ENCODE data around the gene XRN2. TPM values are rescaled to one million over a fixed set of nuclear protein-coding genes. Genes with fewer than 3 reads are reported as not detected.

The XRN2 gene
- total RNA-seq, 4 donors from 2014 or later: 56.7 to 81.4 (median 73.0) TPM

DNA sequence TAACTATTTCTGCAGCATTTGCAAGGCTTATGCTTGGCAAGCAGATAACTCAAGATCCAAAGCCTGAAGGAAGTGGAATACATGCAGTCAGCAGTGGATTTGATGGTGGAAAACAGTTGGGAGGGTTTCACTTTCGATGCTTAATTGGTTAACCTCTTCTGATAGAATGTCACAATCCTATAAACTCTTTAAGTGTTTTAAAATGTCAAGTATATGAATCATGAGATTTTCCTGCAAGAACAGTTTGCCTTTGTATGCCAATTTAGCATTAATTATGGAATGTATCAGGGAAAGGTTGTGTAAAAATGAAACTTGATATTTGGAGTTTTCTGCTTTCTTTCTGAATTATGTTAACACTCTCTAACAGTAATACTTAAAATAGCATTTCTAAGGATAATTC, 57.6 kb downstream of the XRN2 start:
- TF ChIP-seq, protein P1, sequence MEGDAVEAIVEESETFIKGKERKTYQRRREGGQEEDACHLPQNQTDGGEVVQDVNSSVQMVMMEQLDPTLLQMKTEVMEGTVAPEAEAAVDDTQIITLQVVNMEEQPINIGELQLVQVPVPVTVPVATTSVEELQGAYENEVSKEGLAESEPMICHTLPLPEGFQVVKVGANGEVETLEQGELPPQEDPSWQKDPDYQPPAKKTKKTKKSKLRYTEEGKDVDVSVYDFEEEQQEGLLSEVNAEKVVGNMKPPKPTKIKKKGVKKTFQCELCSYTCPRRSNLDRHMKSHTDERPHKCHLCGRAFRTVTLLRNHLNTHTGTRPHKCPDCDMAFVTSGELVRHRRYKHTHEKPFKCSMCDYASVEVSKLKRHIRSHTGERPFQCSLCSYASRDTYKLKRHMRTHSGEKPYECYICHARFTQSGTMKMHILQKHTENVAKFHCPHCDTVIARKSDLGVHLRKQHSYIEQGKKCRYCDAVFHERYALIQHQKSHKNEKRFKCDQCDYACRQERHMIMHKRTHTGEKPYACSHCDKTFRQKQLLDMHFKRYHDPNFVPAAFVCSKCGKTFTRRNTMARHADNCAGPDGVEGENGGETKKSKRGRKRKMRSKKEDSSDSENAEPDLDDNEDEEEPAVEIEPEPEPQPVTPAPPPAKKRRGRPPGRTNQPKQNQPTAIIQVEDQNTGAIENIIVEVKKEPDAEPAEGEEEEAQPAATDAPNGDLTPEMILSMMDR (IDR thresholded peaks at IDR 0.05; ENCODE audit: low read depth): no peak

DNA sequence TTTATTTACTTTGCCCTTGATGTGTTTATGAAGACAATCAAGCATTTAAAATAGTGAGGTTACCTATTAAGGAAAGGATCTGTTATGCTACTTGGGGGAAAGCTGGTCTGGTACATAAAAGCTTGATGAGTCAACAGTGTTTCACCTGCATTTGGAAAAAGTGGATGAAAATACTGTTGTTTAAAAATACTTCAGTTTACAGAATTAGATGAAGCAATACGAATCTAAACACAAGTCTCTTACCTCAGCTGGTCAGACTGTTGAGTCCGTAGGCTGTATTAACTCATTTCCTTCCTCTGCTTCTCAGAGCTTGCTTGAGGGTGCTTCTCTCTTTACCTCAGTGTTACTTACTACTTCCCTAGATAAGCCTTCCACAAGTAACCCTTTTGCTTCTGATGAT, 58.1 kb downstream of the XRN2 start:
- TF ChIP-seq, protein P1 (IDR thresholded peaks at IDR 0.05; ENCODE audit: low read depth): no peak

DNA sequence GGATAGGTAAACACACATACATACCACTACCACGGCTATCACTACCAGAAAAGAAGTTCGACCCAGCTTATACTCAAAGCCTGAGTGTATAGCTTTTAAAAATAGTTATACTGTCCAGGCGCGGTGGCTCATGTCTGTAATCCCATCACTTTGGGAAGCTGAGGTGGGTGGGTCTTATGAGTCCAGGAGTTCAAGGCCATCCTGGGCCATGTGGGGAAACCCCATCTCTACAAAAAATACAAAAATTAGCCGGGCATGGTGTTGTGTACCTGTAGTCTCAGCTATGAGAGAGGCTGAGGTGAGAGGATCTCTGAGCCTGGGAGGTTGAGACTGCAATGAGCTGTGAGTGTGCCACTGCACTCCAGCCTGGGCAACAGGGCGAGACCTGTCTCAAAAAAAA, 61.3 kb downstream of the XRN2 start:
- TF ChIP-seq, protein P1 (IDR thresholded peaks at IDR 0.05; ENCODE audit: low read depth): no peak

DNA sequence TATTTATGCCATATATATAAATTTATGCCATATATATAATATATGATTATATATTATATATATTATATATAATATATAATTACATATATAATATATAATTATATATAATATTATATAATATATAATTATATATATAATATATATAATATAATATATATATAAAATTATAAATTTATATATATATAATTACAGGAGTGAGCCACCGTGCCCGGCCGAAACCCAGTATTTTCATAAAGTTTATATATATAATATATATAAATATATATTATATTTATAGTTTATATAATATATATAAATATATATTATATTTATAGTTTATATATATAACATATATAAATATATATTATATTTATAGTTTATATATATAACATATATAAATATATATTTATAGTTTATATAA, 62.6 kb downstream of the XRN2 start:
- TF ChIP-seq, protein P1 (IDR thresholded peaks at IDR 0.05; ENCODE audit: low read depth): no peak

DNA sequence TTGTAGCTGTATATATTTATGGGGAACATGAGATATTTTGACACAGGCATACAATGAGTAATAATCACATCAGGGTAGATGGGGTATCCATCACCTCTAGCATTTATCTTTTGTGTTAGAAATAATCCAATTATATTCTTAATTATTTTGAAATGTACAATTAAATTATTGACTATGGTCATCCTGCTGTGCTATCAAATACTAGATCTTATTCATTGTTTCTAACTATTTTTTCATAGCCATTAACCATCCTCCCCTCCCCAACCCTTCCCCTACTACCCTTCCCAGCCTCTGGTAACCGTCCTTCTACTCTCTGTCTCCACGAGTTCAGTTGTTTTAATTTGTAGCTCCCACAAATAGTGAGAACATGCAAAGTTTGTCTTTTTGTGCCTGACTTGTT, 65.7 kb downstream of the XRN2 start:
- TF ChIP-seq, protein P1 (IDR thresholded peaks at IDR 0.05; ENCODE audit: low read depth): no peak

DNA sequence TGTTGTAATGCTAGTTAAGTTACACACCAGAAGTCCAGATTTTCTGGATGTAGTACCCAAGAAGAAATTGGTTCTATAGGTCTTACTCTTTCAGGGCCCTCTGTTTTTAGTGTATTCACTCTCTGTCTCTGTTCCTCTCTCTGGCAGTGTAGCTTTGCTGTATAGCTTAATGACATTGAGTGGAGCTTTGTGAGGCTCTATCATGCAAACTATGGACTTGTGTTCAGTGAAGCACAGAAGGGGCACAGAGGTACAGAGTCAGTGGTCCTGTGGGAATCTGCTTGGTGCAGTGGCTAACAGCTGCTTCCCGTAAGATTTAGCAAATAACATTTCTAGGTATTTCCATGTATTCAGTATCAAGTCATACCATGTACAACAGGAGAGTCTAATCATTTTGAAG, 68.1 kb downstream of the XRN2 start:
- TF ChIP-seq, protein P1 (IDR thresholded peaks at IDR 0.05; ENCODE audit: low read depth): no peak

DNA sequence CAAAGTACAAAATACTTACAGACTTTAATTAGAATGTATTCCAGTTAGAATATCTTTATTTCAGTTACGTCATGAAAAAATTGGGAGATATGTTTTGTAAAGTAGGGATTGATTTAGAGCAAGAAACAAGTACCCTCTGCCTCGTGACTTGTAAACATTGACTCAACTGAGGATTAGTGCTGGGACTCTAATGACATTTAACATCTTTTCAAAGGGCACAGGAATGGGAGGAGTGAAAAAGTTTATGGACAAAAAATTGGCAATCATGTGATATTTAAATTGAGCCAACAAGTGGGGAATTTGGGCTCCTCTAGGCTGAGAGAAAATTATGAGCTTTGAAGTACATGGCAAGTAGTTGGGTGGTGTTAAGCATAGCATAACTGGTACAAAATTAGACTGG, 68.9 kb downstream of the XRN2 start:
- TF ChIP-seq, protein P1 (IDR thresholded peaks at IDR 0.05; ENCODE audit: low read depth): no peak

All from subcutaneous adipose tissue (tissue), 4 donors.